ENCODE measurements around the gene PSMF1. TPM values are rescaled to one million over a fixed set of nuclear protein-coding genes. Genes with fewer than 3 reads are reported as not detected.

PSMF1 gene
- total and polyA plus RNA-seq, 2 of the 4 experiments (the other 2 are of a cell fraction), result 93.6 to 109 TPM

DNA sequence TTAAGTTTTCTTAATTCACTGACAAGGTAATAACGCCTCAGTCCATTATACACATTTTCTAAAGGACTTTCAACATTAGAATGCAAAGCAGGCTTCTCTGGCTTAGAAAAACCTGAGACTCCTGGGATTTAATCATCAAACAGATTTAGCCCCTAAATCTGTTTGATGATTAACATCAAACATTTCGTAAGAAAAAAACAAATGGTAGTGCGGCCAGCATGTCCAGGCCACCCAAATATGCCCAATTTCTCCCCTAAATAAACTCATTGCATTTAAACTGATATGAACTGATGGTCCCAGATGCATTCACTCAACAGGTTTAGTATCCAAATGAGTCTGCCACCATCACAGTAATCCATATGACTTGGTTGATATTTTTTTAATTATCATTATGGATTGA lies 60.2 kb downstream of the PSMF1 start:
- Histone ChIP-seq H3K9me1 (ENCODE audit: insufficient read depth, low read length) (peaks cover 9% of the 10 kb centered on the region; the same call in 1 of the 2 replicates), H2AK9ac (replicated peaks; ENCODE audit: low read depth, low read length, poor library complexity) (no peak overlapping the region), H2BK15ac (ENCODE audit: low read depth, low read length) (no peak overlapping the region), H3K4me2 (ENCODE audit: low read depth, low read length) (no peak overlapping the region), H2BK20ac (ENCODE audit: low read depth, low read length) (no peak overlapping the region), H3K9me3 (ENCODE audit: control insufficient read depth, insufficient read depth, low read length) (no peaks in the 10 kb centered on the region), H3K18ac (ENCODE audit: low read depth, low read length) (no peak overlapping the region), H3K79me1 (ENCODE audit: low read depth in 1 of 2, low read length in 2 of 2) (no peaks in the 10 kb centered on the region), H3K36me3 (ENCODE audit: control insufficient read depth, insufficient read depth, low read length) (peaks cover 2% of the 10 kb centered on the region; the same call in 1 of the 2 replicates), H3K56ac (ENCODE audit: extremely low read depth, insufficient read depth, low read length) (no peak overlapping the region), H2AK5ac (ENCODE audit: low read depth, low read length) (no peak overlapping the region), H3K27ac (ENCODE audit: insufficient read depth, low read length) (no peak overlapping the region), H4K20me1 (ENCODE audit: insufficient read depth, low read length) (no peaks in the 10 kb centered on the region), H2BK120ac (ENCODE audit: low read depth, low read length) (no peak overlapping the region), H2AFZ (replicated peaks; ENCODE audit: low read length, poor library complexity) (no peak overlapping the region), H3K23ac (ENCODE audit: low read depth, low read length) (no peak overlapping the region), H3K9ac (ENCODE audit: low read depth, low read length) (no peak overlapping the region), H3K4ac (ENCODE audit: low read depth, low read length) (no peak overlapping the region), H4K5ac (ENCODE audit: low read depth, low read length) (no peak overlapping the region), H3K27me3 (ENCODE audit: control insufficient read depth, insufficient read depth, low read length) (peaks cover 12% of the 10 kb centered on the region; the same call in 1 of the 2 replicates), H2BK5ac (ENCODE audit: low read depth, low read length, poor library complexity, severe bottlenecking) (no peak overlapping the region), H3K4me3 (ENCODE audit: insufficient read depth, low read depth, low read length) (no peak overlapping the region), H4K8ac (ENCODE audit: low read depth in 2 of 2, low read length in 2 of 2) (no peak overlapping the region), H4K91ac (ENCODE audit: insufficient read depth, low read depth, low read length) (no peak overlapping the region), H3K14ac (replicated peaks; ENCODE audit: low read depth, low read length) (no peak overlapping the region), H3K4me1 (ENCODE audit: control insufficient read depth, insufficient read depth, low read length) (no peaks in the 10 kb centered on the region)
- dilution Hi-C loops (cut with HindIII; ENCODE audit: low sequenced_read_pairs, unreplicated experiment), result no loop called here
- intact Hi-C loops (cut with micrococcal nuclease), result no loop called here
- no TSS peak for BruUV-seq (replicated peaks)
- ChIA-PET CTCF (no interaction called here), POLR2A (ENCODE audit: unreplicated experiment) (no interaction called here)
- in situ Hi-C loops (cut with MboI; ENCODE audit: low sequenced_read_pairs), result no loop called here
- ATAC-seq (ENCODE audit: low read depth), result no peak
- no peak for DNase-seq
- TF ChIP-seq BHLHE40 (IDR thresholded peaks at IDR 0.05; ENCODE audit: low read depth, low read length) (no peak), SMC3 (IDR thresholded peaks at IDR 0.05; ENCODE audit: low read depth, low read length) (no peak), CHD1 (IDR thresholded peaks at IDR 0.05; ENCODE audit: low read depth, low read length) (no peak), POLR2A (IDR thresholded peaks at IDR 0.05; ENCODE audit: low read depth, low read length) (no peak), RFX5 (IDR thresholded peaks at IDR 0.05; ENCODE audit: low read depth, low read length) (no peak), NFE2L2 (IDR thresholded peaks at IDR 0.05; ENCODE audit: low read depth, low read length) (no peak), MAZ (IDR thresholded peaks at IDR 0.05; ENCODE audit: borderline replicate concordance, low read depth, low read length) (no peak), FOS (IDR thresholded peaks at IDR 0.05; ENCODE audit: low read depth, low read length) (no peak), CEBPB (IDR thresholded peaks at IDR 0.05; ENCODE audit: low read depth, low read length) (no peak), MXI1 (IDR thresholded peaks at IDR 0.05; ENCODE audit: borderline replicate concordance, low read depth, low read length) (no peak), MAFK (IDR thresholded peaks at IDR 0.05; ENCODE audit: low read depth, low read length) (no peak)
- TF ChIP-seq, protein P1, sequence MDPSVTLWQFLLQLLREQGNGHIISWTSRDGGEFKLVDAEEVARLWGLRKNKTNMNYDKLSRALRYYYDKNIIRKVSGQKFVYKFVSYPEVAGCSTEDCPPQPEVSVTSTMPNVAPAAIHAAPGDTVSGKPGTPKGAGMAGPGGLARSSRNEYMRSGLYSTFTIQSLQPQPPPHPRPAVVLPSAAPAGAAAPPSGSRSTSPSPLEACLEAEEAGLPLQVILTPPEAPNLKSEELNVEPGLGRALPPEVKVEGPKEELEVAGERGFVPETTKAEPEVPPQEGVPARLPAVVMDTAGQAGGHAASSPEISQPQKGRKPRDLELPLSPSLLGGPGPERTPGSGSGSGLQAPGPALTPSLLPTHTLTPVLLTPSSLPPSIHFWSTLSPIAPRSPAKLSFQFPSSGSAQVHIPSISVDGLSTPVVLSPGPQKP (IDR thresholded peaks at IDR 0.05; ENCODE audit: borderline replicate concordance, low read depth, low read length), result no peak
- TF ChIP-seq, protein P2, sequence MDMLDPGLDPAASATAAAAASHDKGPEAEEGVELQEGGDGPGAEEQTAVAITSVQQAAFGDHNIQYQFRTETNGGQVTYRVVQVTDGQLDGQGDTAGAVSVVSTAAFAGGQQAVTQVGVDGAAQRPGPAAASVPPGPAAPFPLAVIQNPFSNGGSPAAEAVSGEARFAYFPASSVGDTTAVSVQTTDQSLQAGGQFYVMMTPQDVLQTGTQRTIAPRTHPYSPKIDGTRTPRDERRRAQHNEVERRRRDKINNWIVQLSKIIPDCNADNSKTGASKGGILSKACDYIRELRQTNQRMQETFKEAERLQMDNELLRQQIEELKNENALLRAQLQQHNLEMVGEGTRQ (IDR thresholded peaks at IDR 0.05; ENCODE audit: low read depth, low read length), result no peak
- TF ChIP-seq, protein P3, sequence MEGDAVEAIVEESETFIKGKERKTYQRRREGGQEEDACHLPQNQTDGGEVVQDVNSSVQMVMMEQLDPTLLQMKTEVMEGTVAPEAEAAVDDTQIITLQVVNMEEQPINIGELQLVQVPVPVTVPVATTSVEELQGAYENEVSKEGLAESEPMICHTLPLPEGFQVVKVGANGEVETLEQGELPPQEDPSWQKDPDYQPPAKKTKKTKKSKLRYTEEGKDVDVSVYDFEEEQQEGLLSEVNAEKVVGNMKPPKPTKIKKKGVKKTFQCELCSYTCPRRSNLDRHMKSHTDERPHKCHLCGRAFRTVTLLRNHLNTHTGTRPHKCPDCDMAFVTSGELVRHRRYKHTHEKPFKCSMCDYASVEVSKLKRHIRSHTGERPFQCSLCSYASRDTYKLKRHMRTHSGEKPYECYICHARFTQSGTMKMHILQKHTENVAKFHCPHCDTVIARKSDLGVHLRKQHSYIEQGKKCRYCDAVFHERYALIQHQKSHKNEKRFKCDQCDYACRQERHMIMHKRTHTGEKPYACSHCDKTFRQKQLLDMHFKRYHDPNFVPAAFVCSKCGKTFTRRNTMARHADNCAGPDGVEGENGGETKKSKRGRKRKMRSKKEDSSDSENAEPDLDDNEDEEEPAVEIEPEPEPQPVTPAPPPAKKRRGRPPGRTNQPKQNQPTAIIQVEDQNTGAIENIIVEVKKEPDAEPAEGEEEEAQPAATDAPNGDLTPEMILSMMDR (conservative IDR thresholded peaks at IDR 0.05; ENCODE audit: low read depth, low read length), result no peak
- 80% methylated on average over 1 of the region's 3 CpGs; no CpG with 5 or more reads in 1 of the 2 experiments for WGBS, 2 experiments (ENCODE audit: extremely low coverage in 2 of 2, insufficient read length in 1 of 2)

Data from IMR-90 (cell line).